GM19099 (cell line): ENCODE results near the gene EEF1A2.

Experiments
- POLR2A ChIP-seq: IDR thresholded peaks from 3 replicates; pipeline ENCODE4 v1.6.1; 2011; ENCODE audit warnings: low read depth; ENCODE audit not compliant: insufficient read length; ENCODE audit errors: extremely low read depth

Gene EEF1A2

DNA sequence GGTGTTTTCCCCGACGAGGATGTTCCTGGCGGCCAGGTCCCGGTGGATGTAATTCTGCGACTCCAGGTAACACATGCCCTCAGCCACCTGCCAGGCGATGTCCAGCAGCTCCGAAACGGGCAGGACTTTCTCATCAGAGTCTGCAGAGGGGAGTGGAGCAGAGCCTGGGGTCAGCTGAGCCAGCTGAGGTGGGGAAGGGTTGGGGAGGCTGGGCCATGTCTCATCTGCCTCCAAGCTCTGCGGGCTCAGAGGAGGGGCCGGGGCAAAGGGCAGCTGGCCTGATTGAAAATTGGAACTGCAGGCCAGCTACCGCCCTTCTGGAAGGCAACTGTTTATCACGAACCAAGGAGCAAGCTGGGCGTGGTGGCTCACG is 31.9 kb upstream of the EEF1A2 start:
- TF ChIP-seq POLR2A: no peak

- no peak for TF ChIP-seq POLR2A
These were observed 31.2 kb upstream of the EEF1A2 start for GRCh38 chr20:63529861-63530787.

DNA sequence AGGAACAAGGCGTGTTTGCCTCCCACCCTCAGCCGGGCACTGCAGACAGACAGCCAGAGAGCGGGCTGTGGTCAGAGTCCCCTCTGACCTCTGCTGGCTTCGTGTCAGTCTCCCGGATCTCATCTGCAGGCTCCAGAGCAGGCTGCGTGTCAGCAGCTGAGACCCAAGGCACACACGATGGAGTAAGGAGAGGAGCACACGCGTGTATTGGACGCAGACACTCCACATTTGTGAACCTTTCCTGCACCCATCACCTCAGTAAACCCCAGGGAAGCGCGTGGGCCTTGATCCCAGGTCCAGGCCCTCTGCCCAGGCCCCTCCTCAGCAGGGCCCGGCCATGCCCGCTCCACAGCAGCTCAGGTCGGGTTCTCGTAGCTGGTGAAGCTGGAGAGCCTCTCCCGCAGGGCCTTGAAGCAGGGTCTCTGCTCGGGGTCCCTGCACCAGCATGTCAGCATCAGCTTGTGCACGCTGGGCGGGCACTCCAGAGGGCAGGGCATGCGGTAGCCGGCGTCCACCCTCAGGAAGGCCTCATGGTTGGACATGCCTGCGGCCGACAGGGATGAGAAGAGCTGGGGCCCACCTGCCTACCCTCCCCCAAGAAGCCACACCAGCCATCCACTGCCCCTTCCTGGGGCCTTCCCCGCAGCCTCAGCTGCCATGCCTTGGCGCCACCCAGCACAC is 30.4 kb upstream of the EEF1A2 start:
- TF ChIP-seq POLR2A: no peak

GRCh38 chr20:63527184-63527583 is 28.3 kb upstream of the EEF1A2 start:
- TF ChIP-seq POLR2A: no peak

- no peak for TF ChIP-seq POLR2A
These were observed 27.1 kb upstream of the EEF1A2 start for GRCh38 chr20:63525971-63526370.

DNA sequence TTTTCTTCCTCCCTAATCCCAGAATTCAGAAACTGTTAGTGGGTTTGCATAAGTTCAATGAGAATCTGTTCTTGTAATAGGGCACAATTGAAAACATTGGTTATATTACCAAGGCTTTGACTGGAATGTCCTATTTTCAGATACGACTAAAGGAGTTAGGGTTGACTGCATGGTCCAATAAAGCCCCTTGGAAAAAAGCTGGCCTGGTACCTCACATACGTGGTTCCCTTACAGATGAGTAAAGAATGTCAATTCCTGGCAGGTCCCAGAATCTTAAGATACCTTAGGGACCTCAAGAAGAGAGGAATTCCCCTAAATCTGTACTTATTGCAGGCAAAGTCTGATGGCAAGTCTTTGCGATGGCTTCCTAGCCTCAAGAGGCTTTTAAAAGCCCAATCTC is 26.3 kb upstream of the EEF1A2 start:
- no peak for TF ChIP-seq POLR2A

GRCh38 chr20:63522981-63523611 is 24.2 kb upstream of the EEF1A2 start:
- TF ChIP-seq POLR2A: no peak

- no peak for TF ChIP-seq POLR2A
These were observed 23.4 kb upstream of the EEF1A2 start for GRCh38 chr20:63522091-63522868.

GRCh38 chr20:63521602-63522001 is 22.7 kb upstream of the EEF1A2 start:
- TF ChIP-seq POLR2A: no peak

GRCh38 chr20:63520934-63521601 is 22.2 kb upstream of the EEF1A2 start:
- no peak for TF ChIP-seq POLR2A

GRCh38 chr20:63520504-63520933 is 21.6 kb upstream of the EEF1A2 start, which contains the start of gene PPDPF:
Gene PPDPF (plus strand): TSS chr20:63520765. CDS start chr20:63521309, 544 bp downstream.
- peak; percentile 97 for TF ChIP-seq POLR2A

DNA sequence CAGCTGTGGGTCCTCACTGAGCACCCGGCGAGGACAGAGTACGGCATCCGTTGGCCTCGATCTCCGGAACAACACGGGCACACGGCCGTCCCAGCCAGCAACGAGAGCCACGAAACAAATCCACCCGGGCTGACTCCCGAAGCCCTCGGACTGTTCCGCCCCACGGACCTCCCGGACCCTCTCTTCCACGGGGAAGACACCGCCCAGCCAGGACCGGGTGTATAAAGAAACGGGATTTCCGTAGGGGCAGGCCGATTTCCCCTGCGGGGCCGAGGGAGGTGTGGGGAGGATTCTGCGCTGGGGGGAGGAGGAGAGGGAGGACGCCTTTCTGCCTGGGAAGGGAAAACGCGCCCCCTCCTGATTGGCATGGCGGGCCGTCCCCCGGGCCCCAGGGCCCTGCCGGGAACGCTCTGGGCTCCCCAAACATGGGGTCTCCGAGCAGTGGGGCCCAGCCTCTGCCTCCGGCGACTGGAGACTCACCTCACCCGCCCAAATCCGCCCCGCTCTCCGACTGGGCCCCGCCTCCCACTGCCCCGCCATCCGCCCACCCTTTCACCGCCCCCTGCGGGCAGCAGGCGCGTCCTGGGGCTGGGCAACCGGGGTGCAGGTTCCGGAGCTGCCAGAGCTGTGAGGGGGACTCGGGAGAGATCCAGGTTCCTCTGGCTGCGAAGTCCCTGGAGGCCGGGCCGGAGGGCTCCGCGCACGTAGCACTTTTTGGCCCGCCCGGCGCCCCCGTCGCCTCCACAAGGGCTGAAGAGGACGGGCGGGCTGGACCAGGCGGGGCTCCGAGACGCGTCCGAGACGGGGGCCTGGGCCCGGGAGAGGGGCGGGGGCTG is 21.0 kb upstream of the EEF1A2 start:
- TF ChIP-seq POLR2A: no peak

DNA sequence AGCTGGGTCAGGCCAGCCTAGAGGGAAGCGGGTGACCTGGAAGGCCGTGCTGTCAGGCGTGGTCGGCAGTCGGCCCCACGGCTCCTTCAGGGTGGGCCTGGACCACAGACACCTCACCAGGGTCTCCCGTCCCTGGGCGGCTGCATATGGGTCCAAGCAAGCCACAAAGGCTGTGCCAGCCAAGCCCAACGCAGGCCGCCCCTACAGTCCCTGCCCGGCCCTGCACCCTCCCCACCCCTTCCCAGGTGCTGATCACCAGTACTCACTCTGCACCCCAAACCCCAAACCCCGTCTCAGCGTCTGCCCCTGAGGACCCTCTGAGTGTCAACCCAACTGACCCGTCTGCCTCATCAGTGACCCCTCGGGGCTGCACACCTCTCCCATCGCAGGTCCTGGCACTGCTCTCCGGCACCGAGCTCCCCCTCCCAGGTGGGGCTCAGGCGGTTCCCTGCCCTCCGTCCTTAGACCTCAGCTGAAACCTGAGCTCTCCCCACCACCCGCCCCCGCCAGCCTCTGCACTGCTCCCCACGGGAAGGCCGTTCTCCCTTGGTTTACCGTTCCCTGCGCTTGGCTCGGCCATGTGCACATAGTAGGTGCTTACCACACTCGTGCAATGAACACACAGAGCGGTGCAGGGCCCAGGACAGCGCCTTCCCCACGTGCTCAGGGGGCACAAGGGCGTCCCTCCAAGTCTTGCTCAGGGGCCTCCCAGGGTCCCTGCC is 20.2 kb upstream of the EEF1A2 start:
- TF ChIP-seq POLR2A: no peak

- no peak for TF ChIP-seq POLR2A
These were observed 19.5 kb upstream of the EEF1A2 start for GRCh38 chr20:63518351-63518861.
